Activated CD4-positive, alpha-beta T cell treated with anti-CD3 and anti-CD28 coated beads, Interleukin-2, amount 10 ng/mL, durations not matched to agents 24 days and 14 days (primary cell): Measurements from ENCODE around the gene RHOH. TPM values are rescaled to one million over a fixed set of nuclear protein-coding genes. Genes with fewer than 3 reads are reported as not detected.

Experiments
- DNase-seq: peaks from one replicate; pipeline ENCODE4 v3.0.0; 2022
- H3K27ac Mint-ChIP-seq: one replicate; pipeline ENCODE4 v1.8.0; 2022; ENCODE audit warnings: mild to moderate bottlenecking, mixed read lengths
- H3K27me3 Mint-ChIP-seq: one replicate; pipeline ENCODE4 v1.8.0; 2022; ENCODE audit warnings: mixed read lengths
- H3K36me3 Mint-ChIP-seq: one replicate; pipeline ENCODE4 v1.8.0; 2022; ENCODE audit warnings: low read depth, mild to moderate bottlenecking, mixed read lengths
- H3K4me1 Mint-ChIP-seq: one replicate; pipeline ENCODE4 v1.8.0; 2021; ENCODE audit warnings: mixed read lengths
- H3K4me3 Mint-ChIP-seq: one replicate; pipeline ENCODE4 v1.8.0; 2022; ENCODE audit warnings: mild to moderate bottlenecking, moderate library complexity, mixed read lengths
- H3K9me3 Mint-ChIP-seq: one replicate; pipeline ENCODE4 v1.8.0; 2021; ENCODE audit warnings: mixed read lengths
- intact Hi-C: fragments of 100-400 bp; cut with micrococcal nuclease; formaldehyde crosslinking; loops from one replicate; pipeline ENCODE4 v1.15.1; 2023
- total RNA-seq: library from RNA; stranded (reverse); gene quantifications from 2 replicates; pipeline ENCODE4 v1.2.3, GENCODE V29; 2022

RHOH gene
- total RNA-seq, 1 donor from 2014 or later: 107 TPM

DNA sequence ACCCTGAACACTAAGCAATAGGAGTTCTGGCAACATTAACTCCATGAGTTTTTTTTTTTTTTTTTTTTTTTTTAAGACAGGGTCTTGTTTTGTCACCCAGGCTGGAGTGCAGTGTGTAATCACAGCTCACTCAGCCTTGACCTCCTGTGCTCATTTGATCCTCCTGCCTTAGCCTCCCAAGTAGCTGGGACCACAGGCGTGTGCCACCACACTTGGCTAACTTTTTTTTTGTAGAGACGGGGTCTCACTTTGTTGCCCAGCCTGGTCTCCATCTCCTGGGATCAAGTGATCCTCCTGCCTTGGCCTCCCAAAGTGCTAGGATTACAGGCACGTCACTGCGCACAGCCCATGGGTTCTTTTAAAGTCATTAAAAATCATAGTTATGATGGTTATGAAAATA, 5.1 kb downstream of the RHOH start:
- H3K27me3 Mint-ChIP-seq: no peaks in the 10 kb centered on the region
- DNase-seq: no peak
- peaks cover 68% of the 10 kb centered on the region for H3K36me3 Mint-ChIP-seq
- H3K27ac Mint-ChIP-seq: peak overlapping the region; percentile 94
- H3K4me1 Mint-ChIP-seq: peaks cover 46% of the 10 kb centered on the region
- H3K4me3 Mint-ChIP-seq: peak overlapping the region; percentile 93
- intact Hi-C loops: loop anchor here (1.0 to 10.0 kb wide), 4 partner anchors 107 to 520 kb away; partner anchors contain the start of gene UBE2K
- no peaks in the 10 kb centered on the region for H3K9me3 Mint-ChIP-seq

DNA sequence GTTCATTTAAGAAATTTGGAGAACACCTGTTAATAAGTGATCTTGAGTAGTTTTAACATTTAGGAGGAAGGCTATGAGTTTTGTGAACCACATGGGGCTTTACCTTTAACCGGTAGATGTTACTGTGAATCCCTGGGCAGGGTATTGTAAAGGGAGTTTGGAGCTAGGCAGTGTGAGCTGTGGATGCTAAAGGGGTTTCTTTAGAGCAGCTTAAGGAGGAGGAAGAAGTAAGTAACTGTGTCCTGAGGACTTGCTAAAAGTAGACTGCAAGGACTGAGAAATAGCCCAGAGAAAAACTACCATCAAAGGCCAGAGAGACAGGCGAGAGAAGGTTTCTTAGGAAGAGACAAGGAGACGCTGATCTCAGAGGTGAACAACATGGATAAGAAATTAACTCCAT, 5.6 kb downstream of the RHOH start:
- H3K9me3 Mint-ChIP-seq: no peaks in the 10 kb centered on the region
- peak overlapping the region; percentile 94 for H3K27ac Mint-ChIP-seq
- H3K27me3 Mint-ChIP-seq: no peaks in the 10 kb centered on the region
- H3K4me3 Mint-ChIP-seq: peak overlapping the region; percentile 93
- peaks cover 73% of the 10 kb centered on the region for H3K36me3 Mint-ChIP-seq
- H3K4me1 Mint-ChIP-seq: peaks cover 51% of the 10 kb centered on the region
- intact Hi-C loops: loop anchor here (5.0 to 10.0 kb wide), 3 partner anchors 470 to 520 kb away; partner anchors contain the start of gene UBE2K
- DNase-seq: peak; percentile 77

GRCh38 chr4:40204507-40205258, 7.9 kb downstream of the RHOH start:
- Mint-ChIP-seq H3K36me3 (peaks cover 66% of the 10 kb centered on the region), H3K9me3 (no peaks in the 10 kb centered on the region), H3K27ac (peak overlapping the region; percentile 94), H3K27me3 (no peaks in the 10 kb centered on the region), H3K4me1 (peaks cover 64% of the 10 kb centered on the region), H3K4me3 (peak overlapping the region; percentile 93)
- intact Hi-C loops: loop anchor here (1.0 to 10.0 kb wide), 5 partner anchors 7 to 518 kb away; partner anchors contain the start of genes RHOH and UBE2K
- DNase-seq: no peak

GRCh38 chr4:40205259-40206198, 8.7 kb downstream of the RHOH start:
- Mint-ChIP-seq H3K27me3 (no peaks in the 10 kb centered on the region), H3K4me3 (peak overlapping the region; percentile 93), H3K4me1 (peaks cover 66% of the 10 kb centered on the region), H3K9me3 (no peaks in the 10 kb centered on the region), H3K27ac (peak overlapping the region; percentile 94), H3K36me3 (peaks cover 67% of the 10 kb centered on the region)
- intact Hi-C loops: loop anchor here (1.0 to 10.0 kb wide), 4 partner anchors 8 to 511 kb away; partner anchors contain the start of genes RHOH and UBE2K
- peak; percentile 87 for DNase-seq

DNA sequence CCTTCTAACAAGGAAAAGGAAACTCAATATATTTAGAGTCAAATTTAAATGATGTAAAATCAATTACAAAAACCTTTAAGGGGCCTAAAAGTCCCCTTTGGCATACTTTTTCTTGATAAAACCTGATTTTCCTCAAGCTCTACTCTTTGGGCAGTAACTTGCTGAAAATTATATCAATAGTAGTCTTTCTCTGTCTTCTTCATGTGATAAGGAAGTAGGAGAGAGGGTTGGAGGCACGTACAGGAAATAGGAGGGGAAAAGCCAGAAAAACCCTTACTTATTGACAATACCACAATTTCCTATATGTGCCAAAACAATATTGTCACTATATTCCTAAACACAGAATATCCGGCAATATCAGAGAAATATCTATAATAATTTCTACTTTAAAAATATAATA, 9.6 kb downstream of the RHOH start:
- peak; percentile 72 for DNase-seq
- peak overlapping the region; percentile 94 for H3K27ac Mint-ChIP-seq
- H3K36me3 Mint-ChIP-seq: peaks cover 67% of the 10 kb centered on the region
- H3K4me3 Mint-ChIP-seq: peak overlapping the region; percentile 93
- peaks cover 68% of the 10 kb centered on the region for H3K4me1 Mint-ChIP-seq
- intact Hi-C loops: loop anchor here (2.0 to 10.0 kb wide), 2 partner anchors 14 to 512 kb away; partner anchors contain the start of gene UBE2K
- H3K9me3 Mint-ChIP-seq: no peaks in the 10 kb centered on the region
- H3K27me3 Mint-ChIP-seq: no peaks in the 10 kb centered on the region

DNA sequence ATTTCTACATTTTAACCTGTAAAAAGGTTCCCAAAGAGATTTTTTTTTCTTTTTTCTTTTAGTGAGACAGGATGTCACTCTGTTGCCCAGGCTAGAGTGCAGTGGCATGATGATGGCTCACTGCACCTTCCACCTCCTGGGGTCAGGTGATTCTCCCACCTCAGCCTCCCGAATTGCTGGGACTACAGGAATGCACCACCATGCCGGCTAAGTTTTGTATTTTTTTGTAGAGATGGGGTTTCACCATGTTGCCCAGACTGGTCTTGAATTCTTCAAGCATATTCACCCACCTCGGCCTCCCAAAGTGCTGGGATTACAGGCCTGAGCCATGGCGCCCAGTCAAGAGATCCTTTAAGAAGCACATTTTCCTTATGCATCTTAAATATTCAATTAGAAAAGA, 12.6 kb downstream of the RHOH start:
- Mint-ChIP-seq H3K9me3 (no peaks in the 10 kb centered on the region), H3K36me3 (peaks cover 76% of the 10 kb centered on the region), H3K27me3 (no peaks in the 10 kb centered on the region), H3K4me3 (peak overlapping the region; percentile 83), H3K4me1 (peaks cover 78% of the 10 kb centered on the region), H3K27ac (peak overlapping the region; percentile 91)
- intact Hi-C loops: loop anchor here (10.0 kb wide), 1 partner anchor 515 kb away; the partner anchor contains the start of gene UBE2K
- no peak for DNase-seq

DNA sequence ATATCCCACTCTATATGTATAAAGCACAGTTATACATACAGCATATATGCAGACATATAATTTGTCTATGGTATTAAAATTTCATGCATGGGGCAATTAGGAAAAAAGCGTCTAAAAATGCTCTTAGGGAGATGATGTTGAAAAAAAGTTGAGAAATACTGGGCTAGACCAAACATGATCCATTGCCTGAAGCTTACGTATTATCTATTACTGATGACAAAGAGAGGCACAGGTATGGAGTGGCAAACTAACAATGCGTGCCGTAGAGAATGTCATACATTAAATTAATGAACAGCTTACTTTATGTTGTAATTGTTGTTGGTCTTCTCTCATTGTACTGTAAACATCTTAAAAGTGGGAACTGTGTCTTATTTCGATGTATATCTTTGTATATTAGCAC, 13.9 kb downstream of the RHOH start:
- DNase-seq: no peak
- Mint-ChIP-seq H3K36me3 (peaks cover 76% of the 10 kb centered on the region), H3K27ac (peak overlapping the region; percentile 31), H3K4me1 (peaks cover 77% of the 10 kb centered on the region), H3K4me3 (peak overlapping the region; percentile 70), H3K27me3 (no peaks in the 10 kb centered on the region), H3K9me3 (no peaks in the 10 kb centered on the region)
- intact Hi-C loops: loop anchor here (1.0 kb wide), 1 partner anchor 8 kb away; no protein-coding TSS in a partner anchor

DNA sequence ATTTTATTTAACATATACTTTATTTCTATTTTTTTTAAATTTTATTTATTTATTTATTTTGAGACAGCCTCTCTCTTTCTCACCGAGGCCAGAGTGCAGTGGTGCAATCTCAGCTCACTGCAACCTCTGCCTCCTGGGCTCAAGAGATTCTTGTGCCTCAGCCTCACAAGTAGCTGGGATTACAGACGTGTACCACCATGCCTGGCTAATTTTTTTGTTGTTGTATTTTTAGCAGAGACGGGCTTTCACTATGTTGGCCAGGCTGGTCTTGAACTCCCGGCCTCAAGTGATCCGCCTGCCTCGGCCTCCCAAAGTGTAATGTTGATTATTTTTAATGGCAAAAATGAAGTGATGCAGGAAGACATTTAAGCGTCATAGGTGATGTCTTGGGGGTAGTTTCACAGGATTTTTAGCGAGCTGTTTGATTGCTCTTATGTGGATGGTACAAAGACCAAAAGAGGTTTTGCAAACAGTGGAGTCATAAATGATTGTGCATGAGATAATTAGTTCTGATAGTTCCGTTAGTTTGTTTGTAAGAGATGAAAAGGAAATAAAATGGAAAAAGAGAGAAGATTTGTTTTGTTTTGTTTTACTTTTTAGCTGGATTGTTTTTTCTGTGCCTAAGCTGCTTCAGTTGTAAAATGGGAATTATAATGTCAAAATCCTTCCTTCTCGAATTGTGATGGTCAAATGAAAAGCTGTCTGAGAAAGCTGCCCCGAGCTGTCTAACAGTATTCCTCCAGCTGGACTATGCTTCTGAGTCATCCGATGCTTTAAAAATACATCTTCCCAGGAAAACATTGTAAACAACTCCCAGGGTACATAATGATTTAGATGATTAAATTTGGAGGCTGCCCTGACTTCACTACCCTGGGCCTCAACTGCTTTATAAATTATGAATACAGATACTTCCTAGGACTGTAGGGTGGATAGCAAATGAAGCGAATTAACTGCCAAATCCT, 14.7 kb downstream of the RHOH start:
- Mint-ChIP-seq H3K36me3 (peaks cover 78% of the 10 kb centered on the region), H3K4me3 (peak overlapping the region; percentile 66), H3K27ac (peak overlapping the region; percentile 82), H3K4me1 (peaks cover 75% of the 10 kb centered on the region), H3K27me3 (no peaks in the 10 kb centered on the region), H3K9me3 (no peaks in the 10 kb centered on the region)
- intact Hi-C loops: no loop called here
- DNase-seq: no peak

DNA sequence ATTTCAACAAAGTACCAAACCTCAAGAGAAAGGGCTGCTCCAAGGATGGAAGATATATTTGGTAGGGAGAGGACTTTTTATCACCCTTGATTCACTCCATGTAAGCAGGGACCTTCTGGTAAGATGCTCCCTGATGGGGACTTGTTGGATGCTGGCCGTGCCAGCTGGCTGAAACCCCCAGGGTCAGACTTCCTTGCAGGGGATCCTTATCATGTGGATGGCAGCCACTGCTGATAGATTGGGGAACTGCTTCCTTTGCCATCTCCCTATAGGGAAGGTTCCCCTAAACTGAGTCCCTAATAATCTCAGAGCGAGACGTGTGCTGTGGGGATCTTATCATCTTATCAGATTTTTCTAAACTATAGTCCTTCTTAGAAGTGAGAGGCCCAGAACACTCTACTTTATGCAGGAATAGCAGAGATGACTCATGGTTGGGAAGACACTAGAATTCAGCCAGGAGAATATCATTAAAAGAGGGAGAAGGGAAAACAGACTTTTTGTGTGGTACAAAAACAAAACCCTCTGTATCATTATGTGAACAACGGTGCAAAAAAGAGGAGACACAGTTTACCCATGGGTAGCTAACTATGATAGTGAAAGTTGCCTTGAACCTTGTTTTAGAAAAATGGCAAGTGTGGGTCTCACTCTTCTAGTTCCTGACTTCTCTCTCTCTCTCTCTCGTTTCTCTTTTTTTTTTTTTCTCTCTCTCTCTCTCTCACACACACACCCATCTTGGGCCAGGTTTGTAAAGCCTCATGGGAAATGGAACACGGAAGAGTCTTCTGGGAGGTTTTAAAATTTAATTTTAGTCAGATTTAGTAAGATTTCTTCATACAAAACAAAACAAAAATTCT, 16.1 kb downstream of the RHOH start:
- H3K27me3 Mint-ChIP-seq: no peaks in the 10 kb centered on the region
- H3K4me3 Mint-ChIP-seq: peak overlapping the region; percentile 66
- intact Hi-C loops: no loop called here
- no peak for DNase-seq
- H3K4me1 Mint-ChIP-seq: peaks cover 81% of the 10 kb centered on the region
- peak overlapping the region; percentile 82 for H3K27ac Mint-ChIP-seq
- no peaks in the 10 kb centered on the region for H3K9me3 Mint-ChIP-seq
- peaks cover 83% of the 10 kb centered on the region for H3K36me3 Mint-ChIP-seq

DNA sequence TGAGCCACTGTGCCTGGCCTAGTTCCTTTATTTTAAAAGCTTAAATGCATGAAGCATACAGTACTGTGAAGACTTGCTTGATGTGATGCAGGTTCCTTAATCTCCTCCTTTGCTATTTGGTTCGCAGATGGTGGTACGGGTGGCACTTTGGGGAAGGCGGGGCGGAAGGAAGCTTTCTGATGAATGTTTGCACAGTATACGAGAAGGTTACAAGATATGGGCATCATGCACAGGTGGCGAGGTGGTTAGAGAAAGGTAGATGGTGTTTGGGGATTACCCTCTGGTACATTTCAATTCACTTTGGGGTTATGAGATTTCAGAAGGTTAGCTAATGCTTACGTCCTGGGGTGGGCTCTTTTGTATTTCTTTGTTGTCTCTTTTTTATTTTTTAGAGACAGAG, 17.2 kb downstream of the RHOH start:
- Mint-ChIP-seq H3K4me1 (peaks cover 83% of the 10 kb centered on the region), H3K9me3 (no peaks in the 10 kb centered on the region), H3K4me3 (peak overlapping the region; percentile 66), H3K36me3 (peaks cover 84% of the 10 kb centered on the region), H3K27me3 (no peaks in the 10 kb centered on the region), H3K27ac (peak overlapping the region; percentile 82)
- DNase-seq: peak; percentile 71
- intact Hi-C loops: no loop called here

- no peak for DNase-seq
- H3K4me3 Mint-ChIP-seq: peak overlapping the region; percentile 66
- H3K9me3 Mint-ChIP-seq: no peaks in the 10 kb centered on the region
- peaks cover 86% of the 10 kb centered on the region for H3K4me1 Mint-ChIP-seq
- peak overlapping the region; percentile 82 for H3K27ac Mint-ChIP-seq
- H3K36me3 Mint-ChIP-seq: peaks cover 82% of the 10 kb centered on the region
- intact Hi-C loops: no loop called here
- H3K27me3 Mint-ChIP-seq: no peaks in the 10 kb centered on the region
These were observed 18.0 kb downstream of the RHOH start for GRCh38 chr4:40214661-40215418.
